CD4-positive, alpha-beta T cell treated with Interleukin-21 for 1 hour (primary cell): ENCODE results near the gene HSPA9.

Experiments
- DNase-seq: peaks from one replicate; pipeline ENCODE4 v3.0.0-alpha.2; 2020

The HSPA9 gene

DNA sequence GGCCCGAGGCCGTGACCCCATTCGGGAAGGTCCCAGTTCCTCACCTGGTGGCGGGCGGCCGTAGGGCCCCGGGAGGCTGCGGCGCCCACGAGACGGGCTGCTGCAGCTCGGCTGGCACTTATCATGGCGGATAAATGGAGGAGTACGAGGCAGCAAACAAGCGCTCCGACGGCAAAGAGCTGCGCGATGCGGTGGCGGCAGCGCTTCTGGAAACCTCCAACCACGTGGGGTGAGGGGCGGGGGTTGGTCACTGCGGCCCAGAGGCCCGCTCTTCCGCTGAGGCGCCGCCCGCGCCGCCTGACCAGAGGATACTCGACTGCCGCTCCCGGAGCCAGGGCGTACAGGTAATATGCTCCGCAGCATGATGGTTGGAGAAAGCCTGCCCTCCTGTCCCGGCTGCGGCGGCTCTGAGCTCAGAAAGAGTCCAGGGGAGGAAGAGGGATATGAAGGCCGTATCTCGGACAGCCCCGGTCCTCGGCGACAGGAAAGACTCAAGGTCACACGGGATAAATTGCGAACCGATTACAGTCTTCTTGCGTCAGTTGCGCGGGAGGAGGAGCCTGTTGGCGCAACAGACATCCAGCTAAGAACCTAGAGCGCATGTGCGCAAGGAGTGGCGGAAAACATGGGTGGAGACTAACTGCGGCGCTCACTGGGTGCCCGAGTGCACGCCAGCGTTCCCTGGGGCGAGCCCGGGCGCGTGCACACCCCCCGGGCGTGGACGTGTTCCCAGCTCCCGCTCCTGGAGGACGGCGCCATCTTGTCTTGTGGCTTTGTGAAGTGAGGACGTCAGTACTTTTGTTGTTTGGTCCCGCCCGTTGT is at the start of gene HSPA9:
TSS of gene HSPA9 (minus strand) at position 208 of the 822 bp plus-strand sequence. CDS start at position 125, 83 bp downstream.
- peak; percentile 99 for DNase-seq

DNA sequence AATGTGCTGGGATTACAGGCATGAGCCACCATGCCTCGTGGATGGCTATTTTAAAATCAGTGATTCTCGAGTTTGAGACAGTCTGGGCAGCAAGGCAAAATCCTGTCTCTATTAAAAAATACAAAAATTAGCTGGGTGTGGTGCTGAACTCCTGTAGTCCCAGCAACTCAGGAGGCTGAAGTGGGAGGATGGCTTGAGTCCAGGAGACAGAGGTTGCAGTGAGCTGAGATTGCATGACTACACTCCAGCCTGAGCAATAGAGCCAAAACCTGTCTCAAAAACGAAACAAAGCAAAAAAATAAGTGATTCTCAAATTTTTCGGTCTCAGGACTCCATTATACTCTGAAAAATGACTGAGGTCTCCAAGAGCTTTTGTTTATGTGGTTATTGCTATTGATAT is 47.9 kb upstream of the HSPA9 start:
- no peak for DNase-seq

DNA sequence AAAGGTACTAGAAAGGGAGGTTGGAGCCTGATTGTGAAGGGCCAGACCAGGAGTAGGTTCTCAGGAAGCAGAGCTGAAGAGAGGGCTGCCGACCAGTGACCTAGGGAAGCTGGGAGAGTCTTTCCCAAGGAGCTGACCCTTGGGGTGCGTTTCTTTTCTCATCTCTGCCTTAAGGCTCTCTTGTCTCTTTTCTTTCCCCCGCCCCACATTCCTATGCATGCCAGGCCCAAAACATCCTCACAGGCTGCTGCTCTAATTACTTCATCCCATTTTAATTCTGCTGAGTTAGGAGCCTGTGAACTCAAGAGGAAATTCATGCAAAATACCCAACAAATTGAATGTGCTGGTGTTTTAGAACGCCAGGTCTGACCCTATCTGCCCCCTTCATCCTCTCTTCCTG is 46.9 kb upstream of the HSPA9 start:
- DNase-seq, result no peak

DNA sequence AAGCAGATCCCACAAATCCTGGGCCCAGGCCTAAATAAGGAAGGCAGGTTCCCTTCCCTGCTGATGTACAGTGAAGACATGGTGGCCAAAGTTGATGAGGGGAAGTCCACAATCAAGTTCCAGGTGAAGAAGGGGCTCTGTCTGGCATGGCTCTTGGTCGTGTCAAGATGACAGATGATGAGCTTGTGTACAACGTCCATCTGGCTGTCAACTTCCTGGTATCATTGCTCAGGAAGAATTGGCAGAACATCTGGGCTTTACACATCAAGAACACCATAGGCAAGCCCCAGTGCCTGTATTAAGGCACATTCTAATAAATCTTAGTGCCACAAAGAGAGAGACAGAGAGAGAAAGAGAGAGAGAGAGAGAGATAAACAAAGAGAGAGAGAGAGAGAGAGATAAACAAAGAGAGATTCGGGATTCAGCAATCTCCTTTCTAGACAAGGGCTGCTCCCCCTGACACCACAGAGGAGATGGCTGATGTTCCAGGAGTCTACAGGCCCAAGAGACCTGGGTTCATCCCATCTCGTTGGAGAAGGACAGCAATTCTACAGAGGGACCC is 45.5 kb upstream of the HSPA9 start:
- no peak for DNase-seq

DNA sequence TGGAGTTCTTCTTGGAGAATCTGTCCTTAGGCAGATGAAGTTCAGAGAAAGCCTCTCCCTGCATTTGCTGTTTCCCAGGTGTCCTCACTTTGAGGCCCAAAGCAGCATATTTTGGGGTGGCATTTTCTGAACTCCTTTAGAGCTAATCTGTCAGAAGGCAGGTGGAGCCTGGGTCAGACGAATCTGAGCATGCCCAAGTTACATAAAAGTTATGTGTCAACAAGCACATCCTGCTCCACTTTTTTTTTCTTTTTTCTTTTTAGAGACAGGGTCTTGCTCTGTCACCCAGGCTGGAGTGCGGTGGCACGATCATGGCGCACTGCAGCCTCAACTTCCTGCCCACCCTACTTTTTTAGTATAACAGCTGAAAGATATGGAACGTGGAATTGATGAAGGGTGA is 41.3 kb upstream of the HSPA9 start:
- no peak for DNase-seq

DNA sequence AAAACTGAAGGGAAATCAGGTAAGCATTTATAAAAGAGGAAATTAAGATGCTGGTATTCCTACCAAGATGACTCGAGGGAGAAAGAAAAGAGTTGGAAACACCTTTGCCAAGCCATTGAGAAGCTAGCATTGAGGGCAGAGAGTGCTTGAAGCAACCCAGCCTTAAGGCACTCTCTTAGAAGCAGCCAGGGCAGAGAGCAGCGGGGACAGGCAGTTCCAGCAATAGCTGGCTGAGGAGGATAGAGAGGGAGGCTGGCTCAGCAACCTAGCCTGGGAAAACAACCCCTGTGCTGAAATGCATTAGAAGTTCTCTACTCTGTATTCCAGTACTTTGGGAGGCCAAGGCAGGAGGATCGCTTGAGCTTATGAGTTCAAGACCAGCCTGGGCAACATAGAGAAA is 40.3 kb upstream of the HSPA9 start:
- no peak for DNase-seq

DNA sequence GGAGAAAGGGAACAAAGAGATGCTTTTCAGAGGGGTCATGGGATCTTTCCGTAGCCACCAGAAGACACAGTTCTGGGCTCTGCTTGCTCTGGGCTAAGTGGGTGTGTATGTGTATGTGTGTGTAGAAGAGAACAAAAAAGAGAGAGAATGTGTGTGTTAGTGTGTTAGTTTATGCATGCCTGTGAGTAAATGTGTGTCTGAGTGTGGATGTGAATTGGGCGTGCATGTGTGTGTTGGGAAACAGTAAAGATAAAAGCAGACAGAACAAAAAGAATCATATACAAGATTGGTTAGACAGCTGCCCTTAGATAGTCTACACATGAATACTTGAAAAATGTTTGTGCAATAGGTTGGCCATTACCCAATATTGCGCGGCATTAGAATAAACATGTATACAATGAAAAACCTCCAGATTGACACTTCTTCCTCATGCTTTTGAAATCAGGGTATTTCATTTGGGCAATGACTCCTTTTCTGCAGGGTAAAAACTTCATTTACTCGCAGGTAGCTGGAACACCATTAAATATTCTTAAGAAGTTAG is 36.5 kb upstream of the HSPA9 start:
- no peak for DNase-seq

DNA sequence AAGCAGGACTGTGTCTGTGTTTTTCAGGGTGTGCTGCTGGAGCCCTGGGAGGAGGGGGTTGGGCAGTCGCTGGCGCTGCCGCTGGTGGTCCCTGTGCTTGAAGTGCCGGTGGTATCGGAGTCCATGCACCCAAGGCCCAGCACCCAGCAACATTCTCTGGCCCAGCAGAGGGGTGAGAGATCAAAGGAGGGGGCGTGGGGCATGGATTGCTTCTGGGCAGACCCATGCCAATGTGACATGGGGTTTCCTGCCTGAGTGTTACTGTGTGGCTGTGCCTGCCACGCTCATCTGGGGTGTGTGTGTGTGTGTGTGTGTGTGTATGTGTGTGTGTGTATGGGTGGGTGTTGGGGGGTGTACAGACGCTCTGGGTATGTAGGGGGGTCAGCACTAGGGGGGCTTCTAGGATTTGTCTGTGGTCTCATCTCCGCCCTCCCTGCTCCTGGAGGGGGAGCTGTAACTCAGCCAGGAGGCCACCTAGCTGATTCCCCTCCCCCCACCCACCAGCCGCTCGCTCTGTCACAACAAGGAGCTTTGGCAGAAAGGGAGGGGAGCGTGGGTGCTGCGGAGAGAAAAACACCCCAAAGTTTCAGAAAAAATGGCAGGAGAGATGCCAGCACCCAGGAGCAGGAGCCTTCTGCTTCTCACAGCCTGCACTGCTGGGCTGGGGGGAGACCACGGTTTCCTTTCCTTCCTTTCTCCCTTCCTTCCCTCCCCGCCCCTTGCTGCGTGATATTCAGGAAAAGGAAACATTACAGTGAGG is 35.9 kb upstream of the HSPA9 start:
- no peak for DNase-seq

DNA sequence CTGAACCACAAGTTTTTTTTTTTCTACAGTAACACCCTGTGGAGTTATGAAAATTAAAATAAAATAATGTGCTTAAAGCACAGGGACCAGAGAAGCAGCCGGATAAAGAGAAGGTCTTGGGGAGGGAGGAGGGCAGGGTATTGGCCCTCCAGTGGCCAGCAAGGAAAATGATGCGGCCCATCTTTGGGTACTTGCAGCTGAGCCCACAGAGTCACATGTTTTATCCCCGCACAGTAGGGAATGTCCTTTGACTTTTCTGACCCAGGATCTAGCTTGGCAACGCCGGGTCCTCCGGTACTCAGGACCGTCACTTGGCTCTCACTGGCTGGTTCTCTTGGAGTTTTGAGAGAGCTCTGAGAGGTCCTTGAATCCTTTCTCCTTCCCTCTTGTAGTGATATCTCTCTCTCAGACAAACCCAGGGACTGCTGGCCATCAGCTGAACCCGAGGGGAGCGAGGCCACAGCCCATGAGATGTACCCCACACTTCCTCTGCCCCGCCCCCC is 35.3 kb upstream of the HSPA9 start:
- no peak for DNase-seq

DNA sequence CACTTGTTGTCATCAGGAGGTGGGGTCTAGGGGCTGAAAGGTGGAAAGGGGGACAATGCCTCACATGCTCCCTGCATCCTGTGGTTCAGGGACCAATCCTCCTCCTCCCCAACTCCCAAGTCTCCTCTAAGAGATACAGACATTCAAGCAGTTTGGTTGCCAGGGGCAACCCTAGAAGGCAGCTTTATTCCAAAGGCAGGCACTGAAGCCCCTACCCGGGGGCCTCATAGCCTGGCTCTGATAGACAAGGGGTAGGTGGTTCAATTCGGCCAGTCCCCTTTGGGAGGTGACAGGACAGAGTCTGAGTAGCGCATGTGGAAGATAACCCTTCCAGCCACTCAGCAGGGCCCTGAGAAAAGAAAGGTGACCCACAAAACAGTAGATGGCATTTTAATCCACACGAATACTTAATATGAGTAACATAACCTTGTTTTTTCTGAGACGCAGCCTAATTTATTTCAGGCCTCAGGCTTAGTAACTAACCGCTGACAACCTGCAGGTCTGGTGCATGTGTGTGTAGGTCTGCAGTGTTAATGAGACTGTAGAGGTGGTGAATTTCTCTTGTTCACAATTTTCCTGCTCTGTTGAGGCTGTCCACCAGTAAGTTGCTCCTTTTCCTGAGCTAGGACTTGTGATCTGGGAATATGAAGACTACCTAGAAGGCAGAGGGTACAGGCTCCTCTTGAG is 31.3 kb upstream of the HSPA9 start:
- DNase-seq, result no peak

DNA sequence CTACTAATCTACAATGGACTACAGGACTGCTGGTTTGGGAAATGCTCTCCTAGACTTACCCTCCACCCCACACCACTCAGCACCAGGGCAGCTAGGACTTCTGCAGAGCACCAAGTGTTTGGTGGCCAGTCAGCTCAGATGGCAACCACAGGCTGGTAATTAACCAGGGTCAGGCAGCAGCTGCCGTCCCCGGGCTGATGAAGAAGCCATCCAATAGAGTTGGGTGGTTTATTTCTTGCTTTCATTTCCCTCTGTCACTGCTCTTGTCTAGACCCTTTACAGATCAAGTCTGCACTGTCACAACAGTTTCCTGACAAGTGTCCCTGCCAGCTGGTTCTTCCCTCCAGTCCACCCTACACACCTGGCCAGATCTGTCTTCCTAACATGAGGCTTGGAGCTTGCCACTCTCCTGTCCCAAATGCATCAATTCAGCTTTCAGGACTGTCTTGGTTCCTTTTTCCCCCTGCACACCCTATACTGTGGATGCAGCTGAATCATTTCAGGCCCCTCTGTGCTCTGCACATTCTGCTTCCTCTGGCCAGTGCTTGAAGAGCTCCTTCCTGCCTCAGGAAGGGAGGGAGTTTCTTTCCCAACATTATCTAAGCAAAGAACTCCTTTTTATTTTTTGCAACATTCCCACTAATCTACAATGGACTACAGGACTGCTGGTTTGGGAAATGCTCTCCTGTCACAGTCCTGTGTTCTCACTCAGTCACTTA is 30.2 kb upstream of the HSPA9 start:
- no peak for DNase-seq

DNA sequence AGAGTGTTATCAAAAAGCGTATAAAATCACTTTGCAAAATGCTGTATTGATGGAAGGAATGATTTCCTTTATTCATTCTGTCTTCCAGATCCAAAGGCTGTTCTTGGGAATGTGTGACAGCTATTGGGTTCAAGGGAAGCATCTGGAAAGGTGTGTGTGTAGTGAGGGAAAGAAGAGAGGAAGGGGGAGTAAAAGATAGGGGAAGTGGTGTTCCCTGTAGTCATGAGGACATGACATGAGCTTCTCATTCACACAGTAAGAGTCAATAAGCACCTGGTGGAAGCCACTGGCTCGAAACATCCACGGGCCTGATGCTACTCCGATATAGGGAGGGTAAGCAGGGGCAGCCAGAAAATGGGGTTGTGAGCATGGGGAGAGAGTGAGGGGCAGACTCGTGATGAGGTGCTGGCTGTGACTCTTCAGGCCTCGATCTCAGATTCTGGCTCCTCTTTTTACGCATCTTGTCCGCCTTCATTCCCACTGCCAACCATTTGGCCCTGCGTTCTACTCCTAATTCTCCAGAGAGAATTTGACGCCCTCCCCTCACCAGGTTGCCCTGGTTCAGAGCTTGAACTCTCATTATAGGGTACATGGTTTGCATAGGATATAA is 29.1 kb upstream of the HSPA9 start:
- DNase-seq, result no peak

DNA sequence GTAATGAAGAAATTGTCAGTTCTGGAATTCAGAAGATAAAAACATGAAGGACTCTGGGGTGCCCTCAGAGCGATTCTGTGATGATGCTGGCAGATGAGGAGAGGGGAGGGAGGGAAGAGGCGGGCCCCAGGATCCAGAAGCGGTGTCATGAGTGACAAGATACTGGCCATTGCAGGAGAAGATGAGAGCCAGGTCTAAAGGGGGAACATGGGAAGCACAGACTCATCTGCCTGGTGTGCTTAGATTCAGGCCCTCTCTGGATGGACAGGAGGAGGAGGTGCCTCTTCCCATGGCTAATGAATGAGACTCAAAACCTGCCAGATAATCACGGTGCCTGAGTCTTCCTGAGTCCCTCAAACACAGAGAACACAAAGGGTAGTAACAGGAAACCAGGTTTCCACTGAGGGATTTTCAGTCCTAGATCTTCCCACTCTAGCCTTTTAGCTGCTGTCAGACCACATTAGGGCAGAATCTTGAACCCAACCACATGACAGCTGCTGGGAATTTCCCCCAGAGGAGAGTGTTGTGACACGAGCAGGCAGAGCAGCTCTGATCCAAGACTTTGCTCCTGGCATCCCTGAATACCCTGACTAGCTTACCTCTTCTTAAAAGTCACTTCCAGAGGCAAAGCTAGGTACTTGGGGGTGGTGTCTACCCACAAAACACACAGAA is 28.2 kb upstream of the HSPA9 start:
- DNase-seq, result no peak

DNA sequence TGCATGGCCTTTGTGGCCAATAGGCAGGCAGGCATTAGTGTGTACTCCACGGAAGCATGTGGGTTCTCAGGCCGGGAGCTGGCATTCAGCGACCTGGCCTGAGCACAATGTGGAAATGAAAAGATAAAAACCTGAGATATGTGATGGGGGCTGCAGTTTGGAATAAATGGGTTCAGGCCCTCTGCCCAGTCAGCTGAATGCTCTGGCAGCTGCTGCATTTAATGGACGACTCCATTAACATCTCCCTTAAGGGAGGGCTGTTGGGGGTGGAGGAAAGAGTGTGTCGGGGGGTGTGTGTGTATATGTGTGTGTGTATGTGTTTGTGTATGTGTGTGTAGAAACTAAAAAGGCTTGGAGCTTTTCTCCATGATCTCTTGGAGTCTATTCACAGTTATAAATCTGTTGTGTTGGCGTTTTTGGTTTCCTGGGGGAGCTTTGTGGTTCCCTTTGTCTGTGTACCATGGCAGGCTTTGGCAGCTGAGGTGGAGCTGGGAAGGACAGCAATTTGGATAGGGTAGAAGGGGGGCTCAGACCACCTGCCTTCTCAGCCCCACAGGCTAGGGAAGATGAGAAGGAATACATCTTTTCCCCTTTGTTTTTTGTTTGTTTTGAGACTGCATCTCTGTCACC is 27.3 kb upstream of the HSPA9 start:
- DNase-seq, result no peak

DNA sequence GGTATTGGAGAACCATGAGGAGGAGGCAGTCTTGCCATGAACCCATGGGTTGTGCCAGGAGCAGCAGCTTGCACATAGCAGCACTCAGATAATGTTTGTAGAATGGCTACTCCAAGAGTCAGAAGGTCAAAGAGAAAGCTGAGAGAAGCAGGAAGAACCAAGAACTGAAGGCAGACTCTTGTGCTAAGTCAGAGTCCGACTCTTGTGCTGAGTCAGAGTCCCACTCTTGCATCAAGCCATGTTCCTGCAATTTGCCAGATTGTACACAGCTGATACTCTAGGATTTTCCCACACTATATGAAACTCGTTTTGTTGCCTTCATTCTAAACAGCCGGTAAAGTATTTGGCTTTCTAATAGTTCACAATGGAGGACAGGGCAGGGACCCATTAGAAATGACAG is 26.2 kb upstream of the HSPA9 start:
- no peak for DNase-seq

DNA sequence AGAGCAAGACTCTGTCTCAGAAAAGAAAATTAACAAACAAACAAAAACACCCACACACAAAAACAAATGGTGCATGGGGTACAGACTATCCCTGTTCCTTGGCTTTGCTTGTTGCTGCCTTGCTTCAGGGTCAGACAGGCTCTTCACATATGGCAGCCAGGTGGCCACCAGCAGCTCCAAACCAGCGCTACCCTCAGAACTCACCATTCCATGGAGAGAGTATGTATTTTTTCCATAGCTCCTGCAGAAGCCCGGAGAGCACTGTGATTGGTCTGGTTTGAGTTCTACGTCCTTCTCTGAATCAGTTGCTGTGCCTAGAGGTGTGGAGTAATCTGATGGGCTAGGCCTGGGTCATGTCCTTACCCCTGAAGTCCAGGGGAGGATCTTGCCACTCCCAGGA is 25.2 kb upstream of the HSPA9 start:
- DNase-seq, result no peak

DNA sequence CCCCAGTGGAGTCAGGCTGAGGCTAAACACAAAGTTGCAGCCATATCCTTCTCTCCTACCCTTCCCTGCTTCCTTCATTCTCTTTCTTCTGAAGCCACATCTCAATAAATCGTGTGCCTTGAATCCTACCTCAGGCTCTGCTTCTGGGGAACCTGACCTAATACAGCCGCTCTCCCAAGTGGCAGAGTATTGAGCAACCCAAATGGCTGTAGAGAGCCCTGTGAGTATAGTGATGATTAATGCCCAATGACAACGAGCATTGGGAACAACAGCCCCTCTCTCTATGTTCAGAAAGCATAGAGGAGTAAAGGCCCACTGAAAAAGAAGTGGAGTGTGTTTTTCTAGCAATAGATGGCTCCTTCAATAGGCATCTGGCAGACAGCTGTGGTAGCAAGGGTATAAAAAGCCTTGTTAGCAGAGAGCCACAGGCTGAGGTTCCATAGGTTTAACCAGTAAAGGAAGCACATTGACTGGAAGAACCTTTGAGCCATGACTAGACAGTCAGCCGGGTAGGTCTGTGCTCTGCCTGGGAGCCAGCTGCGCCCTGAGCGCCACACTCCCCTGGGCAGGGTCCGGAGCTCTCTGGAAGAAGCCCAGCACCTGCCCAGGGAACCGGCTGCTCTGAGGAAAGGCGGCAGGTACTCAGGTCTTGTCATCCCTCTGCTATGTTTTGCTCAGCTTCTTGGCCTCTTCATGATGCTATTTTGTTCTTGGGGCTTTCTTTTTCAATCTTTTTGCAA is 22.6 kb upstream of the HSPA9 start:
- DNase-seq, result no peak

DNA sequence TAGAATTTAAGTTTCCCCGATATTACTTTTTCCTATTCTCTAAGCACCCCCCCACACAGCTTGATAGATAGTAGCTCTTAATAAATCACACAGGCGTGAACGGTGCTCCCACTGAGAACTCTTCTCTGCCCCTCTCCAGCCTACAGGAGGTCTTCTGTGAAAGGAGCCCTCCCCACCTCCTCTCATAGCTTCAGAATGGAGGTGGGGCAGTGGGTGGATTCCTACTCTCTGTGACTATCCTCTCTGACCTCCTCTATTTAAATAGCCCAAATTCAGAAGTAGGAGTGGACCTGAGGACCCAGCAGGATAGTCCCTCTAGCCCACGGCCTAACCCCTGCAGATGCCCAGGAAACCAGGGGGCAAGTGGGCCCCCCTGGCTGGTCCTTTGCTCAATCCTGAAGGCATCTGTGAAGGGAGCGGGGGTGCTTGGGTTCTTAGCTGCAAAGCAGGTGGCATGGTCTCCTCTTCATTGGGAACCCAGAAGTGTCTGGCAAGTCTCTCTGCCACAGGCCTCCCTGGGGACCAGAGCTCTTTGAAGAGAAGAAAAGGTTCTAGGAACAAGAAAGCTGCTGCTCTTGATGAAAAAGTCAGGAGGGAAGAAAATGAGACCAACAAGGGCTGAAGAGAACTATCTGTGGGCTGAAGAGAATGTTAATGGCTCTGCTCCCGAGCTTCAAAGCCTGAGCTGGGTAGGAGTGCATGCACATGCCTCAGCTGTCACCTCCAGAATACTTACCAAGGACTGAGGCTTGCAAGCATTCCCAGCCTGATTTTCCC is 21.1 kb upstream of the HSPA9 start:
- no peak for DNase-seq

DNA sequence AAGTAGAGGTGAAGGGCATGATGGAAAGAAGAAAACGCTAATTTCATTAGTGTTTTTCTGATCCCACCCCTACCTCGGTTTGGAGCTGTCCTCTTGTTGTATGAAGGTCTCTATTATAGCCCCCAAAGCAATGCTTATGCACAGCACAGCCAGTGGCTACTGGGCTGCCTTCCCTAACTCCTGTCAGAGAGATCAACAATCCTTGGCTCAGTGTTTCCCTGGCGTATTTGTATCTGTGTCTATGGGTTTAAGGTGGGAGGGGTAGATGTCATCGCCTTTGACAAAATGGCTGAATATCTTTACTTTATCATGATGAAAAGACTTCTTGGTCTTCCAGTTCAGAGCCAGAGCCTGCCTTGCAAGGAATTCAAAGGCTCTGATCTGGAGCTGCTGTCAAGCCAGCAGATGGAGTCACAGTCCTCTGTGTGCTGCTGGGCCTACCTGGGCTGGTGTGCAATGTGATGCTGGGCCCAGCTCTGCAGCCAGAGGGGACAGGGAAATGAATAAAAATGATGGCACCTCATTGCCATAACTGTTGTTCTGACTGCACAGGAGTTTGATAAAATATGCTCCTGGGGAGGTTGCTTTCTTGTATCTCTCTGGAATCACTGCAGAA is 20.1 kb upstream of the HSPA9 start:
- no peak for DNase-seq
